HepG2 (cell line): ENCODE data around the gene C14orf93. TPM values are rescaled to one million over a fixed set of nuclear protein-coding genes. Genes with fewer than 3 reads are reported as not detected.

Source experiments
- KDM1A ChIP-seq: IDR thresholded peaks from 2 replicates; pipeline ENCODE4 v1.6.1; 2016; ENCODE audit warnings: missing compliant biosample characterization
- KDM6A ChIP-seq: IDR thresholded peaks from 2 replicates; pipeline ENCODE4 v1.6.1; 2016; ENCODE audit warnings: low read depth
- SMYD3 ChIP-seq: sonication (generic); formaldehyde crosslinking; IDR thresholded peaks from 2 replicates; pipeline ENCODE4 v1.8.1; 2023; ENCODE audit warnings: mild to moderate bottlenecking, missing genetic modification reagents
- SUZ12 ChIP-seq: fragments of 150-350 bp; IDR thresholded peaks from 2 replicates; pipeline ENCODE4 v1.6.1; 2014; ENCODE audit warnings: low read depth, low read length
- ZNF253 ChIP-seq: sonication (generic); formaldehyde crosslinking; IDR thresholded peaks from 2 replicates; pipeline ENCODE4 v1.8.0; 2022; ENCODE audit warnings: mild to moderate bottlenecking, missing genetic modification reagents, borderline replicate concordance
- ZNF615 ChIP-seq: sonication (generic); formaldehyde crosslinking; IDR thresholded peaks from 2 replicates; pipeline ENCODE4 v1.5.0; 2020; ENCODE audit warnings: mild to moderate bottlenecking, missing genetic modification reagents, borderline replicate concordance
- polyA plus RNA-seq, 8 experiments: library from polyadenylated mRNA; depleted of rRNA in 3 of 8; stranded (reverse) in 7 of 8; unstranded in 1 of 8; fragments of >200 nt; fragmentation: Illumina TruSeq in 4 of 8; extraction: Trizol in 4 of 8; gene quantifications; 2 replicates each; pipeline versions ENCODE4 v1.2.1 to v1.2.3, GENCODE V29; 2011 to 2016; ENCODE audit warnings: low read depth in 4 of 8, missing spikeins in 1 of 8, mixed read lengths in 1 of 8; ENCODE audit not compliant: insufficient read depth in 1 of 8
- total RNA-seq, 5 experiments: library from RNA; depleted of rRNA; stranded (reverse); fragments of >200 nt; fragmentation: Illumina TruSeq; extraction: Trizol; gene quantifications; 2 replicates each; pipeline ENCODE4 v1.2.3, GENCODE V29; 2016; ENCODE audit warnings: low read depth in 1 of 5
- TF ChIP-seq, protein P1 (sequence below): sonication (generic); formaldehyde crosslinking; IDR thresholded peaks from 2 replicates; pipeline ENCODE4 v1.9.0; 2022; ENCODE audit warnings: low read depth, missing genetic modification reagents
- TF ChIP-seq, protein P2 (sequence below), 2 experiments: IDR thresholded peaks; 2 replicates each; pipeline ENCODE4 v1.6.1; 2011 to 2012; ENCODE audit warnings: low read length in 2 of 2, borderline replicate concordance in 1 of 2, low read depth in 1 of 2, mild to moderate bottlenecking in 1 of 2, moderate library complexity in 1 of 2
- TF ChIP-seq, protein P3 (sequence below): sonication (generic); formaldehyde crosslinking; IDR thresholded peaks from 2 replicates; pipeline ENCODE4 v1.4.0; 2020; ENCODE audit warnings: mild to moderate bottlenecking, missing genetic modification reagents
- TF ChIP-seq, protein P4 (sequence below): sonication (generic); formaldehyde crosslinking; IDR thresholded peaks from 2 replicates; pipeline ENCODE4 v1.8.0; 2022; ENCODE audit warnings: missing genetic modification reagents, mild to moderate bottlenecking, inconsistent platforms, borderline replicate concordance
- TF ChIP-seq, protein P5 (sequence below): sonication (generic); formaldehyde crosslinking; IDR thresholded peaks from 2 replicates; pipeline ENCODE4 v1.4.0; 2020; ENCODE audit warnings: missing genetic modification reagents

C14orf93 gene
- total and polyA plus RNA-seq, 2 of the 13 experiments (the other 11 are each of a cell fraction or from before 2014, with no cell fraction given) = 11.4 to 22.5 TPM

DNA sequence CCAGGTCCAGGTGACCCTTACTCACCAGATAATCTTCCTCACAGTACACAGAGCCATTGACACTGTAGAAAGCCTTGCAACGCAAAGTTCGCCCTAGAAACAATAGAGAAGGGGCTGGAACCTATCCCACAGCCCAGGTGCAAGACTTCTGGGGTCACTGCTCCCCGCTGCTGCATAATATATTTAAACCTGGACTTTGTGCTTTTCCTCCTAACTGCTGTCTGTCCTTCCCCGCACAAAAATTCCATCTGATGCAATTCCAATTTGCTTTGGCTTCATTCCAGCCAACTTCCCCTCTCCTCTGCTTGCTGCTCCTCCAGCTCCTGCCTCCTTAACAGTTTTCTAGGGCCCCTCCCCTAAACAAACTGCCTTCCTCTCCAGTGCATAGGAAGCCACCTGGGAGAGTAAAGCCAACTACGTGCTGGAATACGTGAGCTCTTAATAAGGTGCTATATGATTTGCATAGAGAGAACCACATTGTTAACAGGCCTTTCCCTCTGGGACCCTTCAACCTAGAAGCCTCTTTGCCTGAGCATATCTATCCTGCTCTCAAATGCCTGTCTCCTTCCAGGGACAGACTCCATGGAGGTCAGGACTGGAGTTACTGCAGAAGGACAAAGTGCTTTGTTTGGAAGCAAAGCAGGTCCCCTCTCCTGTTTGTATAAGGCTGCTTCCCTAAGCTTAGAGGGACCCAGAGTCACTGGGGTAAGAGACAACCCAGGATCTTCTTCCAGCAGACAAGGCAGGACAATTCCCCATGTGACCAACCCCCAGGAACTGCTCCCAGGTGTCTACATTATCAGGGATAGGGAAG, 33.1 kb downstream of the C14orf93 start (continued):
- TF ChIP-seq, protein P1, sequence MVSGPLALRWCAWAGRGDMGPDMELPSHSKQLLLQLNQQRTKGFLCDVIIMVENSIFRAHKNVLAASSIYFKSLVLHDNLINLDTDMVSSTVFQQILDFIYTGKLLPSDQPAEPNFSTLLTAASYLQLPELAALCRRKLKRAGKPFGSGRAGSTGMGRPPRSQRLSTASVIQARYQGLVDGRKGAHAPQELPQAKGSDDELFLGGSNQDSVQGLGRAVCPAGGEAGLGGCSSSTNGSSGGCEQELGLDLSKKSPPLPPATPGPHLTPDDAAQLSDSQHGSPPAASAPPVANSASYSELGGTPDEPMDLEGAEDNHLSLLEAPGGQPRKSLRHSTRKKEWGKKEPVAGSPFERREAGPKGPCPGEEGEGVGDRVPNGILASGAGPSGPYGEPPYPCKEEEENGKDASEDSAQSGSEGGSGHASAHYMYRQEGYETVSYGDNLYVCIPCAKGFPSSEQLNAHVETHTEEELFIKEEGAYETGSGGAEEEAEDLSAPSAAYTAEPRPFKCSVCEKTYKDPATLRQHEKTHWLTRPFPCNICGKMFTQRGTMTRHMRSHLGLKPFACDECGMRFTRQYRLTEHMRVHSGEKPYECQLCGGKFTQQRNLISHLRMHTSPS (CRISPR knock-in tag) = peak; percentile 32; the same call in 1 of the 2 replicates
- peak; percentile 5; the same call in 1 of the 2 replicates for TF ChIP-seq SUZ12
- peak; percentile 57 for TF ChIP-seq KDM1A (CRISPR knock-in tag)
- TF ChIP-seq, protein P2, sequence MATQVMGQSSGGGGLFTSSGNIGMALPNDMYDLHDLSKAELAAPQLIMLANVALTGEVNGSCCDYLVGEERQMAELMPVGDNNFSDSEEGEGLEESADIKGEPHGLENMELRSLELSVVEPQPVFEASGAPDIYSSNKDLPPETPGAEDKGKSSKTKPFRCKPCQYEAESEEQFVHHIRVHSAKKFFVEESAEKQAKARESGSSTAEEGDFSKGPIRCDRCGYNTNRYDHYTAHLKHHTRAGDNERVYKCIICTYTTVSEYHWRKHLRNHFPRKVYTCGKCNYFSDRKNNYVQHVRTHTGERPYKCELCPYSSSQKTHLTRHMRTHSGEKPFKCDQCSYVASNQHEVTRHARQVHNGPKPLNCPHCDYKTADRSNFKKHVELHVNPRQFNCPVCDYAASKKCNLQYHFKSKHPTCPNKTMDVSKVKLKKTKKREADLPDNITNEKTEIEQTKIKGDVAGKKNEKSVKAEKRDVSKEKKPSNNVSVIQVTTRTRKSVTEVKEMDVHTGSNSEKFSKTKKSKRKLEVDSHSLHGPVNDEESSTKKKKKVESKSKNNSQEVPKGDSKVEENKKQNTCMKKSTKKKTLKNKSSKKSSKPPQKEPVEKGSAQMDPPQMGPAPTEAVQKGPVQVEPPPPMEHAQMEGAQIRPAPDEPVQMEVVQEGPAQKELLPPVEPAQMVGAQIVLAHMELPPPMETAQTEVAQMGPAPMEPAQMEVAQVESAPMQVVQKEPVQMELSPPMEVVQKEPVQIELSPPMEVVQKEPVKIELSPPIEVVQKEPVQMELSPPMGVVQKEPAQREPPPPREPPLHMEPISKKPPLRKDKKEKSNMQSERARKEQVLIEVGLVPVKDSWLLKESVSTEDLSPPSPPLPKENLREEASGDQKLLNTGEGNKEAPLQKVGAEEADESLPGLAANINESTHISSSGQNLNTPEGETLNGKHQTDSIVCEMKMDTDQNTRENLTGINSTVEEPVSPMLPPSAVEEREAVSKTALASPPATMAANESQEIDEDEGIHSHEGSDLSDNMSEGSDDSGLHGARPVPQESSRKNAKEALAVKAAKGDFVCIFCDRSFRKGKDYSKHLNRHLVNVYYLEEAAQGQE (IDR thresholded peaks at IDR 0.05; ENCODE audit: borderline replicate concordance in 1 of 2, low read depth in 1 of 2, low read length in 2 of 2) = peak in 1 of 2 experiments; percentile 85; a peak in 2 of 4 replicates
- peak; percentile 98 for TF ChIP-seq KDM6A (CRISPR knock-in tag)
- TF ChIP-seq, protein P3, sequence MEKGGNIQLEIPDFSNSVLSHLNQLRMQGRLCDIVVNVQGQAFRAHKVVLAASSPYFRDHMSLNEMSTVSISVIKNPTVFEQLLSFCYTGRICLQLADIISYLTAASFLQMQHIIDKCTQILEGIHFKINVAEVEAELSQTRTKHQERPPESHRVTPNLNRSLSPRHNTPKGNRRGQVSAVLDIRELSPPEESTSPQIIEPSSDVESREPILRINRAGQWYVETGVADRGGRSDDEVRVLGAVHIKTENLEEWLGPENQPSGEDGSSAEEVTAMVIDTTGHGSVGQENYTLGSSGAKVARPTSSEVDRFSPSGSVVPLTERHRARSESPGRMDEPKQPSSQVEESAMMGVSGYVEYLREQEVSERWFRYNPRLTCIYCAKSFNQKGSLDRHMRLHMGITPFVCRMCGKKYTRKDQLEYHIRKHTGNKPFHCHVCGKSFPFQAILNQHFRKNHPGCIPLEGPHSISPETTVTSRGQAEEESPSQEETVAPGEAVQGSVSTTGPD (CRISPR knock-in tag) = no peak
- TF ChIP-seq, protein P4, sequence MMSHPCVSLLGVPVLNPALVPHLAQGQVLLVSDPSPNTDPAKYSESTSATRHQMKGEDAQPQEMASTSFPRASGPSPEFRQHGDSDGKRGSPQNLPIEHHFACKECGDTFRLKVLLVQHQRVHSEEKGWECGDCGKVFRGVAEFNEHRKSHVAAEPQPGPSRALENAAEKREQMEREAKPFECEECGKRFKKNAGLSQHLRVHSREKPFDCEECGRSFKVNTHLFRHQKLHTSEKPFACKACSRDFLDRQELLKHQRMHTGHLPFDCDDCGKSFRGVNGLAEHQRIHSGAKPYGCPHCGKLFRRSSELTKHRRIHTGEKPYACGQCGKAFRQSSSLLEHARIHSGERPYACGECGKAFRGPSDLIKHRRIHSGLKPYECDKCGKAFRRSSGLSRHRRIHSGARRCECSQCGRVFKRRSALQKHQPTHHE = no peak
- no peak for TF ChIP-seq ZNF615
- TF ChIP-seq, protein P5, sequence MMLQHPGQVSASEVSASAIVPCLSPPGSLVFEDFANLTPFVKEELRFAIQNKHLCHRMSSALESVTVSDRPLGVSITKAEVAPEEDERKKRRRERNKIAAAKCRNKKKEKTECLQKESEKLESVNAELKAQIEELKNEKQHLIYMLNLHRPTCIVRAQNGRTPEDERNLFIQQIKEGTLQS (CRISPR knock-in tag) = peak; percentile 99
- no peak for TF ChIP-seq SMYD3 (CRISPR knock-in tag)
- no peak for TF ChIP-seq ZNF253
